SHP77 treated with DMSO at 0.1 percent for 48 hours (cell line): Measurements from ENCODE around the gene ARL15.
"Not testable (repeated sequence)": the region's sequence is repeated elsewhere in the genome, so short reads cannot be mapped to it uniquely, and the experiment has no call there.

Experiments used
- DNase-seq: peaks from one replicate; lab custom pipeline; 2025; lab: John Stamatoyannopoulos, UW

ARL15 gene

GRCh38 chr5:53982319-53982718, 328.1 kb downstream of the ARL15 start:
- DNase-seq: not testable (repeated sequence)

GRCh38 chr5:53980061-53980460, 330.3 kb downstream of the ARL15 start:
- no peak for DNase-seq

- DNase-seq: no peak
Measured at GRCh38 chr5:53974021-53974420, 336.4 kb downstream of the ARL15 start.

- no peak for DNase-seq
Measured at GRCh38 chr5:53972314-53972713, 338.1 kb downstream of the ARL15 start.

- DNase-seq: no peak
Measured at GRCh38 chr5:53971551-53971950, 338.8 kb downstream of the ARL15 start.

GRCh38 chr5:53971131-53971530, 339.2 kb downstream of the ARL15 start:
- DNase-seq: no peak

GRCh38 chr5:53970475-53970874, 339.9 kb downstream of the ARL15 start:
- no peak for DNase-seq

- DNase-seq: no peak
Measured at GRCh38 chr5:53969176-53969730, 341.1 kb downstream of the ARL15 start.

- no peak for DNase-seq
Measured at GRCh38 chr5:53965459-53965858, 344.9 kb downstream of the ARL15 start.

GRCh38 chr5:53963958-53964357, 346.4 kb downstream of the ARL15 start:
- no peak for DNase-seq

- DNase-seq: no peak
Measured at GRCh38 chr5:53962306-53962705, 348.1 kb downstream of the ARL15 start.

GRCh38 chr5:53956632-53957031, 353.7 kb downstream of the ARL15 start:
- DNase-seq: no peak

GRCh38 chr5:53956196-53956595, 354.2 kb downstream of the ARL15 start:
- no peak for DNase-seq

GRCh38 chr5:53950621-53951020, 359.8 kb downstream of the ARL15 start:
- DNase-seq: no peak

- no peak for DNase-seq
Measured at GRCh38 chr5:53948598-53948997, 361.8 kb downstream of the ARL15 start.

GRCh38 chr5:53946405-53947100, 363.8 kb downstream of the ARL15 start:
- DNase-seq: no peak

- DNase-seq: no peak
Measured at GRCh38 chr5:53944981-53945380, 365.4 kb downstream of the ARL15 start.

GRCh38 chr5:53943938-53944337, 366.4 kb downstream of the ARL15 start:
- no peak for DNase-seq

- DNase-seq: no peak
Measured at GRCh38 chr5:53942724-53943123, 367.6 kb downstream of the ARL15 start.

- DNase-seq: no peak
Measured at GRCh38 chr5:53940921-53941320, 369.5 kb downstream of the ARL15 start.

GRCh38 chr5:53937467-53937866, 372.9 kb downstream of the ARL15 start:
- no peak for DNase-seq

- DNase-seq: no peak
Measured at GRCh38 chr5:53936481-53937352, 373.7 kb downstream of the ARL15 start.
